Subcutaneous abdominal adipose tissue (tissue), 5 donors: ENCODE results near the gene VPS16.

Experiments used
- H3K27ac ChIP-seq: one replicate; pipeline ENCODE4 v1.7.0; 2013; ENCODE audit warnings: low read depth, mild to moderate bottlenecking, inconsistent platforms, low read length, moderate library complexity
- H3K27me3 ChIP-seq, 5 donors: one replicate each; pipeline ENCODE4 v1.7.0; 2013; ENCODE audit warnings: low read length in 5 of 5, inconsistent platforms in 1 of 5; ENCODE audit not compliant: control insufficient read depth in 5 of 5, insufficient read depth in 4 of 5
- H3K36me3 ChIP-seq, 5 donors: one replicate each; pipeline ENCODE4 v1.7.0; 2013; ENCODE audit warnings: low read length in 5 of 5; ENCODE audit not compliant: control insufficient read depth in 5 of 5, insufficient read depth in 5 of 5
- H3K4me1 ChIP-seq, 5 donors: one replicate each; pipeline ENCODE4 v1.7.0; 2013; ENCODE audit warnings: low read length in 5 of 5, mild to moderate bottlenecking in 3 of 5, moderate library complexity in 1 of 5; ENCODE audit not compliant: control insufficient read depth in 5 of 5, insufficient read depth in 5 of 5
- H3K4me3 ChIP-seq, 5 donors: one replicate each; pipeline ENCODE4 v1.7.0; 2013; ENCODE audit warnings: low read length in 5 of 5, low read depth in 1 of 5
- H3K9ac ChIP-seq, 5 donors: one replicate each; pipeline ENCODE4 v1.7.0; 2013; ENCODE audit warnings: low read length in 5 of 5, mild to moderate bottlenecking in 4 of 5, moderate library complexity in 3 of 5
- H3K9me3 ChIP-seq, 5 donors: one replicate each; pipeline ENCODE4 v1.7.0; 2013; ENCODE audit warnings: low read length in 5 of 5; ENCODE audit not compliant: control insufficient read depth in 5 of 5
- donor health status: healthy.
- donor health status: healthy.
- donor health status: healthy.
- donor health status: healthy.
- donor health status: healthy.

The VPS16 gene

DNA sequence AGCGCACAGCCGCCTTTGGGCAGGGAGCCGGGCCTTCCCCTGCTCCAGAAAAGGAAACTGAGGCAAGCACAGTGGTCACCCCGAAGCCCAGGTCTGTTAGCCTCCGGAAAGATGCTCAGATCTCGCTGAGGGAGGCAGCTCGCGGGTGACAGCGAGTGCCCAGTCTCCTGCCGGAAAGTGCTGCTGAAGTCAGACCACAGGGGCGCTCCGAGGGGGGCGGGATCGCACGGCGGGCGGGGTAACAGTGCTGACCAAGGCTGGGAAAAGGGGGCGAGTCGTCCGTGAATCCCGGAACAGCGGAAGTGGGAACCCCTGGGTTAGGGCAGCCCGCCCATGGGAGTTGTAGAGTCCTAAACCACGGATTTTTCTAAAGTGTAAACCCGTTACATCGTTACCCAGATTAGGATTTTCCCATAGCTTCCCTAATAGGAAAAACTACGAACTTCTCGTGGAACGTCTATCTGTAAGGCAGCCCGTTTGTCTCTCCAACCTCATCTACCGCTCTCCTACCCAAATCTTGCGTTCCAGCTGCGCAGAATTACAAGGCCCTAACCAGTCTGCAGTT is 504 bp downstream of the VPS16 start:
- Histone ChIP-seq H3K4me1 (peaks cover 3 to 25% (median 18%) of the 10 kb centered on the region in 5 donors), H3K27ac (peak overlapping the region; percentile 67), H3K9me3 (no peaks in the 10 kb centered on the region), H3K27me3 (no peaks in the 10 kb centered on the region), H3K4me3 (peak overlapping the region; percentile 72 to 91 (median 83)), H3K9ac (peak overlapping the region; percentile 72 to 93 (median 80)), H3K36me3 (peaks cover 4 to 18% (median 9%) of the 10 kb centered on the region in 5 donors)

DNA sequence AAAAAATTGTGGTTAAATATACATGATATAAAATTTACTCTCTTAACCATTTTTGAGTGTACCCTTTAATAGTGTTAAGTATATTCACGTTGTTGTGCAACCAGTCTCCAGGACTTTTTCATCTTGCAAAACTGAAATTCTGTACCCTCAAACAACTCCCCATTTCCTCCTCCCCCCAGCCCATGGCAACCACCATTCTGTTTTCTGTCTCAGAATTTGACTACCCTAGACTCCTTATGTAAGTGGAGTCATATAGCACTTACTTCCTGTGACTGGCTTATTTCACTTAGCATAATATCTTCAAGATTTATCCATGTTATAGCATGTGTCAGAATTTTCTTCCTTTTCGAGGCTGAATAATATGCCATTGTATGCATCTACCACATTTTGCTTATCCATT is 5.1 kb downstream of the VPS16 start:
- Histone ChIP-seq H3K4me1 (peaks cover 3 to 10% (median 9%) of the 10 kb centered on the region in 5 donors), H3K4me3 (no peak overlapping the region), H3K27ac (no peak overlapping the region), H3K27me3 (no peaks in the 10 kb centered on the region), H3K9ac (no peak overlapping the region), H3K36me3 (peaks cover 4 to 7% (median 6%) of the 10 kb centered on the region in 5 donors), H3K9me3 (no peaks in the 10 kb centered on the region)

DNA sequence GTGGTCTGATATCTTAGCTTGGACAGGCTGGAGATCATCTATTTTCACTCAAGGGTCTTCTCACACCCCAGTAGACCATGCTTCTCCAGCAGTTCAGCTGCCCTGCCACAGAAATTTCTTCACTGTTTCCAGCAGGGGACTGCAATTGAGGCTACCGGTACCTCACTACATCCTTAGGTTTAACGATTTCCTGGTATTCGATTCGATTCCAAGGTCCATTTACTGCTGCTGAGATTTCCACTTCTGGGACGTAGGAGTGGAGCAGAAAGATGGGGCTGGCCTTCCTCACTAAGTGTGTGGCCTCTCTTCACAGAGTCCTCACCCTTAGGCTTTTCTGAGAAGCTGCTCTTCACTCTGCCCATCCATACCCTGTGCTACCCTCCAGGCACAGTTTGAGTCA is 6.2 kb downstream of the VPS16 start:
- Histone ChIP-seq H3K9ac (no peak overlapping the region), H3K4me1 (peaks cover 0 to 3% (median 2%) of the 10 kb centered on the region in 5 donors), H3K27me3 (no peaks in the 10 kb centered on the region), H3K4me3 (no peak overlapping the region), H3K36me3 (peaks cover 4 to 7% (median 6%) of the 10 kb centered on the region in 5 donors), H3K9me3 (no peaks in the 10 kb centered on the region), H3K27ac (no peak overlapping the region)

DNA sequence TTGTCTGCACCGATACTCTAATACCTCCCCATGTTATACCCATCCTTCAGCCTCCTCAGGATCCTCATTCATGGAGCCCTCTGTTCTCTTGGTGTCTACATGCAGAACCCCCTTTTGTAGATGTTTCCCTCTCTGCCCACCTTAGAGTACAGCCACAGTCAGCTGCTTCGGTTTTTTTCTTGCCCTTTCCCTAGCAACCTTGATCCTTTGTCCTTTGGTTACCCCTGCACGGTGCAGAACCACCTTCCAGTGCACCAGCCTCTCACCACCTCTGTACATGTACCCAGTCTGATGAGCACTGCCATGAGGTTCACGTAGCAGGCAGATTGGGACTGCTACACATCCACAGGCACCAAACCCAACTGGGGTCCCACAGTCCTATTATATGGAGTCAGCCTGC is 7.3 kb downstream of the VPS16 start:
- Histone ChIP-seq H3K4me3 (no peak overlapping the region), H3K27me3 (no peaks in the 10 kb centered on the region), H3K36me3 (peaks cover 4 to 7% (median 6%) of the 10 kb centered on the region in 5 donors), H3K27ac (no peak overlapping the region), H3K4me1 (peaks cover 0 to 8% (median 7%) of the 10 kb centered on the region in 5 donors), H3K9me3 (no peaks in the 10 kb centered on the region), H3K9ac (no peak overlapping the region)

DNA sequence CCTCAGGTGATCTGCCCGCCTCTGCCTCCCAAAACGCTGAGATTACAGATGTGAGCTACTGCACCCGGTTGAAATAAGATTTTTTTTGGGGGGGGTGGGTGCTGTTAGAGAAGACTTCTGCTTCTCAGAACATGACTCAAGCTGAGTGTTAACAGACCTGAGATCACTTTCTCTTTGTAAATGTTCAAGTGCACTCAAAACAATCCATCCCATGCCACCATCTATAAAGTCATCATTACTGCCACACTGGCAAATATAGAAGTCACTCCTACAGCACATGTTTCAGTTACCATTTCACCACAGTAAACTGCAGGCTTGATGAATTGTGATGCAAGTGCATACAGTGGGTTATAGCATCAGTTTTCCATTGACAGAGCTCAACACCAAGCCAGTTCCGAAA is 9.0 kb downstream of the VPS16 start:
- H3K36me3 ChIP-seq = peaks cover under 1 to 7% (median 6%) of the 10 kb centered on the region in 5 donors
- H3K4me3 ChIP-seq = no peak overlapping the region
- no peak overlapping the region for H3K27ac ChIP-seq
- no peak overlapping the region for H3K9ac ChIP-seq
- H3K9me3 ChIP-seq = no peaks in the 10 kb centered on the region
- H3K4me1 ChIP-seq = peaks cover 0 to 8% (median 7%) of the 10 kb centered on the region in 5 donors
- H3K27me3 ChIP-seq = no peaks in the 10 kb centered on the region

DNA sequence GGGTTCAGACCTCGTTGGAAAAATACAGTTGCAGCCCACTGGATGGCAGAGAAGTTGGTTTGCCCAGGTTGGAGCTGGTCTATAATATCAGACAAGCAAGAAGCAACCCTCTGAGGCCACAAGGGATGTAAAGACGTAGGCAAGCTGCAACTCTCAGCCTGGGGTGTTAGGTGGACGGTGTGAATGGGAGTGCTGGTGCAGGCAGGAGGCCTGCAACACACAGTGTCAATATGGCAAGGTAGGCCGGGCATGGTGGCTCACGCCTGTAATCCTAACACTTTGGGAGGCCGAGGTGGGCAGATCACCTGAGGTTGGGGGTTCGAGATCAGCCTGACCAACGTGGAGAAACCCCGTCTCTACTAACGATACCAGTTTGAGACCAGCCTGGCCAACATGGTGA is 10.5 kb downstream of the VPS16 start:
- H3K4me3 ChIP-seq = no peak overlapping the region
- H3K9me3 ChIP-seq = no peaks in the 10 kb centered on the region
- peaks cover 0 to 7% (median 6%) of the 10 kb centered on the region in 5 donors for H3K36me3 ChIP-seq
- no peak overlapping the region for H3K27ac ChIP-seq
- H3K9ac ChIP-seq = no peak overlapping the region
- peaks cover 0 to 8% (median 7%) of the 10 kb centered on the region in 5 donors for H3K4me1 ChIP-seq
- no peaks in the 10 kb centered on the region for H3K27me3 ChIP-seq

DNA sequence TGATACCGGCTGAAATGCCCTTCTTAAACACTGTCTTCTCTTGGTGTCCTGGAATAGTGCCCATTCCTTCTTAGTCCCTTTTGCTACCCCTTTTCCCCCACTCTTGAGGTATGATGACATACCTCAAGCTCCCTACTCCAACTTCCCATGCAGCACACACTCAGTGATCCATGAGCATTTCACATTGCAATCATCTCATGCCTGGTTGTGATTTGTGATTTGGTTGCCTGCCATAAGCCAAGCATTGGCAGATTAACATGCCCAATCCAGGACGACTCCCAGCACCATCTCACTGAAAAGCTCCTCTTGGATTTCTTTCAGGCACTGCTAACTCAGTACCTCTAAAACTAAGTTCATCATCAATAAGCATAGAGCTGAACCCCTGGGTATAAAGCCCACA is 18.0 kb downstream of the VPS16 start:
- Histone ChIP-seq H3K27me3 (no peaks in the 10 kb centered on the region), H3K4me3 (no peak overlapping the region), H3K9me3 (no peaks in the 10 kb centered on the region), H3K36me3 (peaks cover 0 to 30% (median 27%) of the 10 kb centered on the region in 5 donors), H3K4me1 (peaks cover 2 to 10% (median 7%) of the 10 kb centered on the region in 5 donors), H3K9ac (no peak overlapping the region), H3K27ac (no peak overlapping the region)

DNA sequence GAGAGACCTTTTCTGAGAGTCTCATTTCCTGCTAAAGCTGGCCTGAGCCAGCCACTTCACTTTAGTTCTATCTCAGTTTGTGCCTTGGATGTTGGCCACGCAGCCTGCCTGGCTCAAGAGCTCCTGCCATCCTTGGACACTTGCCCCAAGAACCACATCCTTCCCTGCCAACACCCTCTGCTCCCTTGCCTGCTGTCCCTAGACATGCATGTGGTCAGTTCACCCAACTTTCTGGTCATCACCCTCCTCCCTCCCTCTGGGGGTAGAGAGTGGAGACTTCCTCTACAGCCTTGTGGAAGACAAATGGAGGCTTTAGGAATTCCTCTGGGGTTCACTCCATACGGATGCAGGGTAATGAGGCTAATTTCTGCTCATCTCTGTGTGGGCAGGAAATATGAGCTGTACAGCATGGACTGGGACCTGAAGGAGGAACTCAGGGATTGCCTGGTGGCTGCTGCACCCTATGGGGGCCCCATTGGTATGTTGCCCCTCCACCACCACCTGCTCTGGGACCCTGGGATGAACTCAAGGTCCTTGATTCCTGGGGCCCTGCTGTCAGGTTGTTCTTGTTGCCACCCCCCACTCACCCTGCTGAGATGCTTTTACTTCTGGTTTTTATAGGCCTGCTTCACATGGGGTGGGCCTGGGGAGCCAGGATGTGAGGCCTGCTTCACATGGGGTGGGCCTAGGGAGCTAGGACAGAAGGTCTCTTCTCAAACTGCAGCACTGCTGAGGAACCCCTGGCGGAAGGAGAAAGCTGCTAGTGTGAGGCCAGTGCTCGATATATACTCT is 19.0 kb downstream of the VPS16 start:
- Histone ChIP-seq H3K4me3 (no peak overlapping the region), H3K9me3 (no peaks in the 10 kb centered on the region), H3K27me3 (no peaks in the 10 kb centered on the region), H3K27ac (no peak overlapping the region), H3K36me3 (peaks cover 0 to 39% (median 36%) of the 10 kb centered on the region in 5 donors), H3K9ac (no peak overlapping the region), H3K4me1 (peaks cover 2 to 10% (median 7%) of the 10 kb centered on the region in 5 donors)

DNA sequence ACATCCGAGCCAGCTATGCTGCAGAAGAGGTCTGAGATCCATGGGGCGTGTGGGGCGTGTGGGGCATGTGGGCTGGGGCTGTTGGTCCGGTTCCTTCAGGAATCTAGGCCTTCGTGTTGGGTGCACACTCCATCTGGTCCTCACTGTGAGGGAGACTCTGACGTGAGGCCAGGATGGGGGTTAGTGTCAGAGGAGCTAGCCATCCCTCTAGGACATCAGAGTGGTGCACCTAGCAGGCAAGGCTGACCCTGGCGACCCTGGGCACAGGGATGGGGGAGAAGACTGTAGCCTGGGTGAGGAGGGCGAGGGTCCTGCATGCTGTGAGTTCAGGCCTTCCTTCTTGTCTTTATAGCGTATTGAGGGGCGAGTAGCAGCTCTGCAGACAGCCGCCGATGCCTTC is 24.1 kb downstream of the VPS16 start:
- Histone ChIP-seq H3K27me3 (no peaks in the 10 kb centered on the region), H3K4me3 (no peak overlapping the region), H3K9me3 (no peaks in the 10 kb centered on the region), H3K9ac (no peak overlapping the region), H3K36me3 (peaks cover 0 to 64% (median 58%) of the 10 kb centered on the region in 5 donors), H3K4me1 (peaks cover 0 to 13% (median 10%) of the 10 kb centered on the region in 5 donors), H3K27ac (no peak overlapping the region)

DNA sequence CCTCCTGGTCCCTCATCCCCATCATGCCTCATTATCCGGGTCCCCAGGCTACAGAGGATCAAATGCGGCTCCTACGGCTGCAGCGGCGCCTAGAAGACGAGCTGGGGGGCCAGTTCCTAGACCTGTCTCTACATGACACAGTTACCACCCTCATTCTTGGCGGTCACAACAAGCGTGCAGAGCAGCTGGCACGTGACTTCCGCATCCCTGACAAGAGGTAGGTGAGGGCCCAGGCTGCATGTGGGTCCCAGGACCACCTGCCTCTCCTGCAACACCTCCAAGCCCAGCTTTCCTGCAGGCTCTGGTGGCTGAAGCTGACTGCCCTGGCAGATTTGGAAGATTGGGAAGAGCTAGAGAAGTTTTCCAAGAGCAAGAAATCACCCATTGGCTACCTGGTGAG is 24.6 kb downstream of the VPS16 start:
- no peaks in the 10 kb centered on the region for H3K9me3 ChIP-seq
- H3K4me3 ChIP-seq = no peak overlapping the region
- no peaks in the 10 kb centered on the region for H3K27me3 ChIP-seq
- peaks cover 0 to 12% (median 10%) of the 10 kb centered on the region in 5 donors for H3K4me1 ChIP-seq
- peaks cover 0 to 64% (median 58%) of the 10 kb centered on the region in 5 donors for H3K36me3 ChIP-seq
- no peak overlapping the region for H3K9ac ChIP-seq
- H3K27ac ChIP-seq = no peak overlapping the region
